CD4-positive, alpha-beta memory T cell (primary cell): ENCODE results near the gene WFS1. TPM values are rescaled to one million over a fixed set of nuclear protein-coding genes. Genes with fewer than 3 reads are reported as not detected.

Source experiments
- CTCF ChIA-PET: fragments of 350-600 bp; sonication (Branson Sonifier 250); formaldehyde crosslinking; loops from one replicate; lab custom pipeline; 2021; ENCODE audit warnings: inconsistent platforms; ENCODE audit not compliant: partially characterized antibody; lab: Charles Lee
- POLR2A ChIA-PET: fragments of 350-600 bp; sonication (Branson Sonifier 250); formaldehyde crosslinking; loops from one replicate; lab custom pipeline; 2021; ENCODE audit not compliant: partially characterized antibody; lab: Charles Lee
- DNase-seq, 5 donors: peaks; one replicate each; pipeline versions ENCODE4 v3.0.0 to v3.0.0-alpha.2; 2020 to 2022; ENCODE audit warnings: mixed read lengths in 1 of 5
- H3K27ac ChIP-seq: one replicate; pipeline ENCODE4 v1.7.0; 2013; ENCODE audit warnings: low read depth, low read length
- H3K27me3 ChIP-seq: 2 replicates; pipeline ENCODE4 v1.7.0; 2013; ENCODE audit warnings: mild to moderate bottlenecking, low read length, moderate library complexity; ENCODE audit not compliant: insufficient read depth
- H3K36me3 ChIP-seq: 2 replicates; pipeline ENCODE4 v1.7.0; 2013; ENCODE audit warnings: mild to moderate bottlenecking, low read length, moderate library complexity; ENCODE audit not compliant: insufficient read depth
- H3K4me1 ChIP-seq: 2 replicates; pipeline ENCODE4 v1.7.0; 2013; ENCODE audit warnings: mild to moderate bottlenecking, low read length, moderate library complexity; ENCODE audit not compliant: insufficient read depth
- H3K4me3 ChIP-seq, 2 donors: one replicate each; pipeline ENCODE4 v1.7.0; 2013; ENCODE audit warnings: low read length in 2 of 2, mild to moderate bottlenecking in 1 of 2
- H3K9me3 ChIP-seq, 2 donors: one replicate each; pipeline ENCODE4 v1.7.0; 2013; ENCODE audit warnings: low read length in 2 of 2, control low read depth in 1 of 2; ENCODE audit not compliant: control insufficient read depth in 1 of 2
- H3K27ac Mint-ChIP-seq, 7 donors: one replicate each; pipeline ENCODE4 v1.8.0; 2020 to 2021; ENCODE audit warnings: mixed read lengths in 7 of 7, mild to moderate bottlenecking in 6 of 7, inconsistent platforms in 3 of 7, moderate library complexity in 3 of 7
- H3K27me3 Mint-ChIP-seq, 2 donors: one replicate each; pipeline ENCODE4 v1.8.0; 2020 to 2021; ENCODE audit warnings: mixed read lengths in 2 of 2
- H3K36me3 Mint-ChIP-seq, 2 donors: one replicate each; pipeline ENCODE4 v1.8.0; 2020 to 2021; ENCODE audit warnings: mixed read lengths in 2 of 2, inconsistent platforms in 1 of 2, mild to moderate bottlenecking in 1 of 2
- H3K4me1 Mint-ChIP-seq, 4 donors: one replicate each; pipeline ENCODE4 v1.8.0; 2020 to 2021; ENCODE audit warnings: mixed read lengths in 4 of 4, mild to moderate bottlenecking in 1 of 4
- H3K4me3 Mint-ChIP-seq, 8 donors: one replicate each; pipeline ENCODE4 v1.8.0; 2020 to 2021; ENCODE audit warnings: mixed read lengths in 8 of 8, mild to moderate bottlenecking in 7 of 8, moderate library complexity in 6 of 8, inconsistent platforms in 3 of 8
- H3K9me3 Mint-ChIP-seq, 8 donors: one replicate each; pipeline ENCODE4 v1.8.0; 2020 to 2021; ENCODE audit warnings: mixed read lengths in 8 of 8, mild to moderate bottlenecking in 5 of 8, inconsistent platforms in 3 of 8, moderate library complexity in 1 of 8
- intact Hi-C: fragments of 100-400 bp; cut with micrococcal nuclease; formaldehyde crosslinking; loops from one replicate; pipeline ENCODE4 v1.15.1; 2023
- polyA plus RNA-seq, 2 donors: library from polyadenylated mRNA; unstranded; fragments of 300-500 nt; fragmentation: Illumina TruSeq; gene quantifications; one replicate each; pipeline ENCODE4 v1.2.3, GENCODE V29; 2021
- total RNA-seq, 2 experiments: library from RNA; stranded (reverse); gene quantifications; one replicate each; pipeline ENCODE4 v1.2.3, GENCODE V29; 2021

The WFS1 gene
- total and polyA plus RNA-seq, 4 experiments from 2014 or later, result 2.6 to 5.5 (median 4.3) TPM

GRCh38 chr4:6280365-6280996, 10.8 kb downstream of the WFS1 start:
- no peak overlapping the region for H3K4me3 Mint-ChIP-seq
- Histone ChIP-seq H3K36me3 (no peaks in the 10 kb centered on the region), H3K4me1 (peaks cover 14% of the 10 kb centered on the region), H3K27ac (no peak overlapping the region), H3K9me3 (no peaks in the 10 kb centered on the region), H3K4me3 (no peak overlapping the region), H3K27me3 (no peaks in the 10 kb centered on the region)
- peaks cover 4 to 16% (median 9%) of the 10 kb centered on the region in 4 donors for H3K4me1 Mint-ChIP-seq
- CTCF ChIA-PET, result interaction anchor here (1.2 to 2.0 kb wide), 2 partner anchors 29 to 52 kb away, joined by 4 to 5 read pairs; no protein-coding TSS in a partner anchor
- no peaks in the 10 kb centered on the region for H3K27me3 Mint-ChIP-seq
- H3K36me3 Mint-ChIP-seq, result peaks cover 0 to 3% of the 10 kb centered on the region in 2 donors
- no peak for DNase-seq
- POLR2A ChIA-PET, result no interaction called here
- no peaks in the 10 kb centered on the region for H3K9me3 Mint-ChIP-seq
- intact Hi-C loops, result no loop called here
- peak overlapping the region in 1 of 7 donors; percentile 42 for H3K27ac Mint-ChIP-seq

DNA sequence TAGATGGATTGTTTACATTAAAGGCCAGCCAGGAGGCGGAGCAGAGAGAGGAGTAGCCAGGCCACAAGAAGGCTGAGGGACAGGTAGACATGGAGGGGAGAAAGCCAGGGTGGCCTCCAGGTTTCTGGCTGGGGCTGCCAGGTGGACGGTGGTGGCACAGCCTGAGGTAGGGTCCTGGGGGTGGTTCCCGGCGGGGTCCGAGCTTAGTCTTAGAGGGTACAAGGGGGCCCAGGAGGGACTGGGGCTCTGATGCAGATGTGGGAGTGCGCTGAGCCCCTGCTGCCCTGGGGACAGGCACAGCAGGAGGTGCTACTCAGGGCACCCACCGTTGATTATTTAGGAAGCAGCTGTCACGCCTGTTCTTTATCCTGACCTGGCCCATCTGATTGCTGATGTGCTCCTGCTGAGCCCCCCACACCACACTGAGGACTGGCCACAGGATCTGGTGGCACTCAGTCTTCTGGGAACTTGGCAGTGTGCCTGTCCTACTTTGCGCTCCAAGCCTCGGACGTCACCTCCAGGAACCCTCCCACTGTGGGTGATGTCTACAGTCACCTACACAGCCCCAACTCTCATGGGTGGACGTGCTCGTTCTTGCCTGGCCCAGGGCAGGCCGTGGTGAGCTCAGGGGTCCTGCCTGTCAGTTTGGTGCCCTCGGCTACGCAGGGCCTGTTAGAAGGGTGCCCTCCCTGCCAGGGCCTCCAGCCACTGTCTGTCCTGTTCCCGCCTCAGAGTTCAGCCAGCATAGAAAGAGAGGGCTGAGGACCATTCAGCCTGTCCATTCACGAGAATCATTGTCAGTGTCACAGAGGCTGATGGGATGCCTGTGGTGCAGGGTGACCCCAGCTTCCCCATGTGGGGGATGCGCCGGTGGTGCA, 12.0 kb downstream of the WFS1 start:
- POLR2A ChIA-PET, result no interaction called here
- peaks cover 4 to 14% (median 9%) of the 10 kb centered on the region in 4 donors for H3K4me1 Mint-ChIP-seq
- CTCF ChIA-PET, result interaction anchor here (0.6 to 2.0 kb wide), 2 partner anchors 22 to 50 kb away, joined by 4 to 5 read pairs; no protein-coding TSS in a partner anchor
- no peaks in the 10 kb centered on the region for H3K9me3 Mint-ChIP-seq
- no peaks in the 10 kb centered on the region for H3K27me3 Mint-ChIP-seq
- no peak for DNase-seq
- no peaks in the 10 kb centered on the region for H3K36me3 ChIP-seq
- no peaks in the 10 kb centered on the region for H3K27me3 ChIP-seq
- peaks cover 0 to 3% of the 10 kb centered on the region in 2 donors for H3K36me3 Mint-ChIP-seq
- H3K4me3 ChIP-seq, result no peak overlapping the region
- peak overlapping the region in 1 of 8 donors; percentile 14 for H3K4me3 Mint-ChIP-seq
- H3K4me1 ChIP-seq, result peaks cover 14% of the 10 kb centered on the region
- no peak overlapping the region for H3K27ac Mint-ChIP-seq
- H3K9me3 ChIP-seq, result no peaks in the 10 kb centered on the region
- no peak overlapping the region for H3K27ac ChIP-seq
- intact Hi-C loops, result no loop called here

- no peaks in the 10 kb centered on the region for H3K27me3 ChIP-seq
- peaks cover 14% of the 10 kb centered on the region for H3K4me1 ChIP-seq
- Mint-ChIP-seq H3K27me3 (no peaks in the 10 kb centered on the region), H3K4me3 (no peak overlapping the region), H3K27ac (no peak overlapping the region), H3K36me3 (peaks cover 1 to 3% of the 10 kb centered on the region in 2 donors), H3K4me1 (peaks cover 4 to 12% (median 7%) of the 10 kb centered on the region in 4 donors), H3K9me3 (no peaks in the 10 kb centered on the region)
- H3K9me3 ChIP-seq, result no peaks in the 10 kb centered on the region
- ChIA-PET POLR2A (no interaction called here), CTCF (interaction anchor here (0.6 kb wide), 1 partner anchor 22 kb away, joined by 4 read pairs; no protein-coding TSS in a partner anchor)
- no peaks in the 10 kb centered on the region for H3K36me3 ChIP-seq
- intact Hi-C loops, result no loop called here
- no peak for DNase-seq
- H3K27ac ChIP-seq, result no peak overlapping the region
- H3K4me3 ChIP-seq, result no peak overlapping the region
Observed at GRCh38 chr4:6282314-6282771, 12.7 kb downstream of the WFS1 start.

DNA sequence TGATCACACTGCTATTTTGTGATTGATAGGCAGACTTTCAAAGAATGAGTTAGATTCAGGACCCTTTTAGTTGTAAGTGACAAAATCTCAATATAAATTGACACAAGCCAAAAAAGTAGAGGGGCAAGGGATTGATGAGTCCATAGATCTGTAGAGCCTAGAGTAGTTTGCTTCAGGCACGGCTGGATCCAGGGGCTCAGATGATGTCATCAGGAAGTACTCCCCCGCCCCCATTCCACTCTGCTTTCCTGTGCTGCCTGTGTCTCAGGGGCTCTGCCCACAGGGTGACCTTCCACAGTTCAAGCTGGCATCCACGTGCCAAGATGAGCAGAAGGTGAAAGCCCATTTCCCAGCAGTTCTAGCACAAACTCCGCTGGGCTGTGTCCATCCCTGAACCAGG, 13.6 kb downstream of the WFS1 start:
- Mint-ChIP-seq H3K4me1 (peaks cover 4 to 12% (median 6%) of the 10 kb centered on the region in 4 donors), H3K27me3 (no peaks in the 10 kb centered on the region), H3K36me3 (peaks cover 1 to 5% of the 10 kb centered on the region in 2 donors), H3K9me3 (no peaks in the 10 kb centered on the region), H3K4me3 (peak overlapping the region in 1 of 8 donors; percentile 41), H3K27ac (no peak overlapping the region)
- CTCF ChIA-PET, result no interaction called here
- Histone ChIP-seq H3K4me3 (no peak overlapping the region), H3K27me3 (no peaks in the 10 kb centered on the region), H3K36me3 (no peaks in the 10 kb centered on the region), H3K4me1 (peaks cover 8% of the 10 kb centered on the region), H3K9me3 (no peaks in the 10 kb centered on the region), H3K27ac (no peak overlapping the region)
- no peak for DNase-seq
- POLR2A ChIA-PET, result no interaction called here
- intact Hi-C loops, result no loop called here

GRCh38 chr4:6287017-6287788, 17.6 kb downstream of the WFS1 start:
- intact Hi-C loops, result no loop called here
- no peaks in the 10 kb centered on the region for H3K27me3 Mint-ChIP-seq
- H3K27ac Mint-ChIP-seq, result no peak overlapping the region
- H3K9me3 Mint-ChIP-seq, result no peaks in the 10 kb centered on the region
- Histone ChIP-seq H3K4me1 (no peaks in the 10 kb centered on the region), H3K36me3 (no peaks in the 10 kb centered on the region), H3K9me3 (no peaks in the 10 kb centered on the region), H3K4me3 (no peak overlapping the region), H3K27ac (no peak overlapping the region), H3K27me3 (no peaks in the 10 kb centered on the region)
- DNase-seq, result no peak
- CTCF ChIA-PET, result no interaction called here
- no peaks in the 10 kb centered on the region for H3K4me1 Mint-ChIP-seq
- H3K36me3 Mint-ChIP-seq, result peaks cover 6 to 7% of the 10 kb centered on the region in 2 donors
- H3K4me3 Mint-ChIP-seq, result no peak overlapping the region
- POLR2A ChIA-PET, result no interaction called here

- no peak overlapping the region for H3K4me3 ChIP-seq
- ChIA-PET POLR2A (interaction anchor here (0.6 kb wide), 1 partner anchor 763 kb away, joined by 5 read pairs; no protein-coding TSS in a partner anchor), CTCF (no interaction called here)
- Mint-ChIP-seq H3K27ac (no peak overlapping the region), H3K36me3 (peaks cover 6 to 7% of the 10 kb centered on the region in 2 donors), H3K9me3 (no peaks in the 10 kb centered on the region), H3K4me3 (no peak overlapping the region), H3K27me3 (no peaks in the 10 kb centered on the region), H3K4me1 (no peaks in the 10 kb centered on the region)
- intact Hi-C loops, result no loop called here
- no peaks in the 10 kb centered on the region for H3K27me3 ChIP-seq
- no peaks in the 10 kb centered on the region for H3K4me1 ChIP-seq
- no peak for DNase-seq
- no peaks in the 10 kb centered on the region for H3K9me3 ChIP-seq
- no peak overlapping the region for H3K27ac ChIP-seq
- no peaks in the 10 kb centered on the region for H3K36me3 ChIP-seq
Observed at GRCh38 chr4:6288342-6288741, 18.7 kb downstream of the WFS1 start.
